MV-4-11 (cell line): Measurements from ENCODE around the gene IFI44.

ENCODE experiments used
- DNase-seq: peaks from one replicate; lab custom pipeline; 2025; lab: John Stamatoyannopoulos, UW

The IFI44 gene

GRCh38 chr1:78652019-78652560, 2.5 kb downstream of the IFI44 start:
- no peak for DNase-seq

GRCh38 chr1:78658901-78659300, 9.3 kb downstream of the IFI44 start:
- DNase-seq: no peak

- no peak for DNase-seq
Observed at GRCh38 chr1:78663923-78664322, 14.3 kb downstream of the IFI44 start.

- DNase-seq: no peak
Observed at GRCh38 chr1:78664763-78665162, 15.1 kb downstream of the IFI44 start.

GRCh38 chr1:78665809-78666208, 16.2 kb downstream of the IFI44 start:
- no peak for DNase-seq

- no peak for DNase-seq
Observed at GRCh38 chr1:78667939-78668338, 18.3 kb downstream of the IFI44 start.

- DNase-seq: no peak
Observed at GRCh38 chr1:78668427-78668826, 18.8 kb downstream of the IFI44 start.

- DNase-seq: no peak
Observed at GRCh38 chr1:78672428-78672827, 22.8 kb downstream of the IFI44 start.

GRCh38 chr1:78673120-78673519, 23.5 kb downstream of the IFI44 start:
- no peak for DNase-seq

GRCh38 chr1:78676347-78676982, 26.8 kb downstream of the IFI44 start:
- peak; percentile 41 for DNase-seq

GRCh38 chr1:78676993-78677392, 27.4 kb downstream of the IFI44 start:
- no peak for DNase-seq

- DNase-seq: no peak
Observed at GRCh38 chr1:78677788-78678187, 28.2 kb downstream of the IFI44 start.

- peak; percentile 15 for DNase-seq
Observed at GRCh38 chr1:78678324-78678723, 28.7 kb downstream of the IFI44 start.

- no peak for DNase-seq
Observed at GRCh38 chr1:78681265-78681664, 31.6 kb downstream of the IFI44 start.

- DNase-seq: no peak
Observed at GRCh38 chr1:78682496-78682895, 32.9 kb downstream of the IFI44 start.

GRCh38 chr1:78683079-78683478, 33.4 kb downstream of the IFI44 start:
- no peak for DNase-seq

- no peak for DNase-seq
Observed at GRCh38 chr1:78687315-78687714, 37.7 kb downstream of the IFI44 start.

- no peak for DNase-seq
Observed at GRCh38 chr1:78687914-78688313, 38.3 kb downstream of the IFI44 start.

GRCh38 chr1:78688697-78689096, 39.1 kb downstream of the IFI44 start:
- no peak for DNase-seq

- no peak for DNase-seq
Observed at GRCh38 chr1:78690516-78690915, 40.9 kb downstream of the IFI44 start.

GRCh38 chr1:78691995-78692747, 42.5 kb downstream of the IFI44 start:
- DNase-seq: no peak

GRCh38 chr1:78699813-78700212, 50.2 kb downstream of the IFI44 start:
- DNase-seq: no peak

- no peak for DNase-seq
Observed at GRCh38 chr1:78702426-78702825, 52.8 kb downstream of the IFI44 start.

- no peak for DNase-seq
Observed at GRCh38 chr1:78703806-78704205, 54.2 kb downstream of the IFI44 start.
